Neural cell (in vitro differentiated cells): ENCODE measurements around the gene FNDC10. TPM values are rescaled to one million over a fixed set of nuclear protein-coding genes. Genes with fewer than 3 reads are reported as not detected.

Experiments used
- H2AFZ ChIP-seq: fragments of 200-600, 300-800 bp; sonication (generic), shearing (Covaris generic); 2 replicates; pipeline ENCODE4 v1.6.0; 2014; ENCODE audit warnings: low read depth, mild to moderate bottlenecking, antibody characterized with exemption, low read length, moderate library complexity
- H3F3A ChIP-seq: fragments of 200-600 bp; shearing (Covaris generic); 2 replicates; pipeline ENCODE4 v1.6.1; 2016; ENCODE audit warnings: mild to moderate bottlenecking, moderate library complexity, mixed read lengths, antibody characterized with exemption, low read length; ENCODE audit not compliant: insufficient read depth, poor library complexity, severe bottlenecking
- H3K27ac ChIP-seq: fragments of 200-600, 300-800 bp; sonication (generic), shearing (Covaris generic); 2 replicates; pipeline ENCODE4 v1.5.1; 2014; ENCODE audit warnings: mild to moderate bottlenecking, low read length, moderate library complexity
- H3K27me3 ChIP-seq: fragments of 300-800, 200-600 bp; sonication (generic), shearing (Covaris generic); 2 replicates; pipeline ENCODE4 v1.6.0; 2014; ENCODE audit warnings: mild to moderate bottlenecking, low read depth, low read length, moderate library complexity; ENCODE audit not compliant: insufficient read depth
- H3K36me3 ChIP-seq: fragments of 300-800, 200-600 bp; sonication (generic), shearing (Covaris generic); 2 replicates; pipeline ENCODE4 v1.5.1; 2014; ENCODE audit warnings: mild to moderate bottlenecking, antibody characterized with exemption, low read length, moderate library complexity; ENCODE audit not compliant: insufficient read depth
- H3K4me2 ChIP-seq: fragments of 300-800, 200-600 bp; sonication (generic), shearing (Covaris generic); 2 replicates; pipeline ENCODE4 v1.6.0; 2014; ENCODE audit warnings: mild to moderate bottlenecking, low read length
- H3K4me3 ChIP-seq: fragments of 300-800, 200-600 bp; sonication (generic), shearing (Covaris generic); 2 replicates; pipeline ENCODE4 v1.5.1; 2014; ENCODE audit warnings: mild to moderate bottlenecking, low read length, moderate library complexity
- H3K79me2 ChIP-seq: fragments of 200-600 bp; shearing (Covaris generic); replicated peaks from 2 replicates; pipeline ENCODE4 v1.6.0; 2014; ENCODE audit warnings: mild to moderate bottlenecking, low read length, moderate library complexity; ENCODE audit not compliant: insufficient read depth
- H3K9ac ChIP-seq: fragments of 300-800, 200-600 bp; sonication (generic), shearing (Covaris generic); 2 replicates; pipeline ENCODE4 v1.6.1; 2016; ENCODE audit warnings: mild to moderate bottlenecking, low read length, mixed read lengths
- H3K9me2 ChIP-seq: fragments of 200-600 bp; shearing (Covaris generic); 2 replicates; pipeline ENCODE4 v1.6.1; 2016; ENCODE audit warnings: mild to moderate bottlenecking, low read length, mixed read lengths; ENCODE audit not compliant: insufficient read depth
- H3K9me3 ChIP-seq: fragments of 200-600, 300-800 bp; sonication (generic), shearing (Covaris generic); 2 replicates; pipeline ENCODE4 v1.6.1; 2016; ENCODE audit warnings: mild to moderate bottlenecking, mixed run types, low read length, moderate library complexity, mixed read lengths
- H4K20me1 ChIP-seq: fragments of 200-600 bp; shearing (Covaris generic); 2 replicates; pipeline ENCODE4 v1.6.1; 2016; ENCODE audit warnings: mild to moderate bottlenecking, mixed run types; ENCODE audit not compliant: insufficient read depth
- CTCF ChIP-seq: fragments of 450-650 bp; IDR thresholded peaks from 2 replicates; pipeline ENCODE4 v1.5.1; 2014; ENCODE audit warnings: antibody characterized with exemption, mild to moderate bottlenecking, moderate library complexity; ENCODE audit not compliant: poor library complexity, severe bottlenecking
- EP300 ChIP-seq: fragments of 450-650 bp; conservative IDR thresholded peaks from 2 replicates; pipeline ENCODE4 v1.6.1; 2014; ENCODE audit warnings: antibody characterized with exemption, mild to moderate bottlenecking, moderate library complexity; ENCODE audit not compliant: poor library complexity, severe bottlenecking
- EZH2 ChIP-seq: fragments of 200-600, 300-800 bp; shearing (Covaris generic), sonication (generic); IDR thresholded peaks from 2 replicates; pipeline ENCODE4 v1.6.1; 2014; ENCODE audit warnings: antibody characterized with exemption, low read length, borderline replicate concordance, mild to moderate bottlenecking; ENCODE audit not compliant: insufficient read depth, poor library complexity, severe bottlenecking
- MXI1 ChIP-seq: fragments of 450-650 bp; conservative IDR thresholded peaks from 2 replicates; pipeline ENCODE4 v1.6.1; 2014; ENCODE audit warnings: antibody characterized with exemption, mild to moderate bottlenecking; ENCODE audit not compliant: poor library complexity, severe bottlenecking
- POLR2AphosphoS5 ChIP-seq: IDR thresholded peaks from 2 replicates; pipeline ENCODE4 v1.6.1; 2012
- RAD21 ChIP-seq: fragments of 450-650 bp; conservative IDR thresholded peaks from 2 replicates; pipeline ENCODE4 v1.6.1; 2014; ENCODE audit warnings: antibody characterized with exemption, mild to moderate bottlenecking, moderate library complexity
- SMC3 ChIP-seq: fragments of 450-650 bp; conservative IDR thresholded peaks from 2 replicates; pipeline ENCODE4 v1.6.1; 2014; ENCODE audit warnings: antibody characterized with exemption, mild to moderate bottlenecking, moderate library complexity; ENCODE audit not compliant: poor library complexity
- TAF1 ChIP-seq: IDR thresholded peaks from 2 replicates; pipeline ENCODE4 v1.6.1; 2012; ENCODE audit warnings: low read depth
- polyA plus RNA-seq: library from polyadenylated mRNA; depleted of rRNA; stranded (reverse); fragments of >200 nt; gene quantifications from 2 replicates; pipeline ENCODE4 v1.2.3, GENCODE V29; 2014
- TF ChIP-seq, protein P1 (sequence below): IDR thresholded peaks from 2 replicates; pipeline ENCODE4 v1.6.1; 2012; ENCODE audit warnings: borderline replicate concordance

FNDC10 gene
- polyA plus RNA-seq, 1 donor from 2014 or later, result 4.5 TPM

DNA sequence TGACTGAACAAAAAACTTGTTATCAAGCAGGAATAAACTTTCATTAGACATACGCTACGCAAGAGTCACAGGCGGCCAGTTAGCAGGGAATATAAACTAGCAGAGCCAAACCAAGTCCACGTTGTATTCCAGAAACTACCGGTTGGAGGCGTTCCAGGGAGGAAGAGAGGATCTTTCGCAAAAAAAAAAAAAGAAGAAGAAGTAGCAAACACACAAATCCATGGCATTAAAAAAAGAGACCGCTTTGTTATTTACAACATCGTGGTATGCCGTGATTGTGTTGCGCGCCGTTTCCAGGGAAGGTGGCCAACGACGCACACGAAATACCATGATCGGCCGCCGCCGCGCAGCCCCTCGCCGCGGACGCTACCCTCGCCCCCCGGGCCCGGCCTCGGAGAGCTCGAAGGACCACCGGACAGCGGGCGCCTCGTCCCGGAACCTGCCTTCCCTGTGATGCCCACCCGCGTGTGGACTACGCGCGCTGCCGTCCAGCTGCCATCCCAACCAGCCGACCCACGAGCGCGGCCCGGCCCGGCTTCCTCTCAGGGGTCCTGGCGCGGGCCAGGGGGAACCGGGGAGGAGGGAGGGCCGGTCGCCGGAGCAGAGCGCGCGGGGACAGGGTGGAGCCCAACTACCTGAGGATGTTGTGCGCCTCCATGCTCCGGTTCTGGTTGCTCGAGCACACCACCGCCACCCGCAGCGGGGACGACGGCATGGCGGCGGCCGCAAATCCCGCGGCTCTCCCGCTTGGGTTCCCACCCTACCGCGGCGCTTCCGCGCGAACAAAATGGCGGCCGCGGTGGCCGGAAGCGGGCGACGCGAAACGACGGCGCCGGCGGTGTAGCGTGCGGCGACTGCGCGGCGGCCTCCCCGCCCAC lies 25.9 kb downstream of the FNDC10 start:
- Histone ChIP-seq H3K9me3 (no peaks in the 10 kb centered on the region), H4K20me1 (peaks cover 8% of the 10 kb centered on the region), H2AFZ (peak overlapping the region; percentile 56), H3K9ac (peak overlapping the region; percentile 93), H3K9me2 (no peaks in the 10 kb centered on the region), H3K79me2 (peaks cover 38% of the 10 kb centered on the region), H3K4me3 (peak overlapping the region; percentile 100), H3K27me3 (no peaks in the 10 kb centered on the region), H3K4me2 (peak overlapping the region; percentile 50), H3F3A (no peaks in the 10 kb centered on the region), H3K36me3 (no peaks in the 10 kb centered on the region), H3K27ac (peak overlapping the region; percentile 90)
- peak; percentile 39 for TF ChIP-seq RAD21
- peak; percentile 64 for TF ChIP-seq CTCF
- TF ChIP-seq POLR2AphosphoS5, result no peak
- TF ChIP-seq SMC3, result peak; percentile 54
- TF ChIP-seq, protein P1, sequence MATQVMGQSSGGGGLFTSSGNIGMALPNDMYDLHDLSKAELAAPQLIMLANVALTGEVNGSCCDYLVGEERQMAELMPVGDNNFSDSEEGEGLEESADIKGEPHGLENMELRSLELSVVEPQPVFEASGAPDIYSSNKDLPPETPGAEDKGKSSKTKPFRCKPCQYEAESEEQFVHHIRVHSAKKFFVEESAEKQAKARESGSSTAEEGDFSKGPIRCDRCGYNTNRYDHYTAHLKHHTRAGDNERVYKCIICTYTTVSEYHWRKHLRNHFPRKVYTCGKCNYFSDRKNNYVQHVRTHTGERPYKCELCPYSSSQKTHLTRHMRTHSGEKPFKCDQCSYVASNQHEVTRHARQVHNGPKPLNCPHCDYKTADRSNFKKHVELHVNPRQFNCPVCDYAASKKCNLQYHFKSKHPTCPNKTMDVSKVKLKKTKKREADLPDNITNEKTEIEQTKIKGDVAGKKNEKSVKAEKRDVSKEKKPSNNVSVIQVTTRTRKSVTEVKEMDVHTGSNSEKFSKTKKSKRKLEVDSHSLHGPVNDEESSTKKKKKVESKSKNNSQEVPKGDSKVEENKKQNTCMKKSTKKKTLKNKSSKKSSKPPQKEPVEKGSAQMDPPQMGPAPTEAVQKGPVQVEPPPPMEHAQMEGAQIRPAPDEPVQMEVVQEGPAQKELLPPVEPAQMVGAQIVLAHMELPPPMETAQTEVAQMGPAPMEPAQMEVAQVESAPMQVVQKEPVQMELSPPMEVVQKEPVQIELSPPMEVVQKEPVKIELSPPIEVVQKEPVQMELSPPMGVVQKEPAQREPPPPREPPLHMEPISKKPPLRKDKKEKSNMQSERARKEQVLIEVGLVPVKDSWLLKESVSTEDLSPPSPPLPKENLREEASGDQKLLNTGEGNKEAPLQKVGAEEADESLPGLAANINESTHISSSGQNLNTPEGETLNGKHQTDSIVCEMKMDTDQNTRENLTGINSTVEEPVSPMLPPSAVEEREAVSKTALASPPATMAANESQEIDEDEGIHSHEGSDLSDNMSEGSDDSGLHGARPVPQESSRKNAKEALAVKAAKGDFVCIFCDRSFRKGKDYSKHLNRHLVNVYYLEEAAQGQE, result peak; percentile 62
- TF ChIP-seq MXI1, result no peak
- TF ChIP-seq EP300, result no peak
- no peak for TF ChIP-seq EZH2
- peak; percentile 28 for TF ChIP-seq TAF1

DNA sequence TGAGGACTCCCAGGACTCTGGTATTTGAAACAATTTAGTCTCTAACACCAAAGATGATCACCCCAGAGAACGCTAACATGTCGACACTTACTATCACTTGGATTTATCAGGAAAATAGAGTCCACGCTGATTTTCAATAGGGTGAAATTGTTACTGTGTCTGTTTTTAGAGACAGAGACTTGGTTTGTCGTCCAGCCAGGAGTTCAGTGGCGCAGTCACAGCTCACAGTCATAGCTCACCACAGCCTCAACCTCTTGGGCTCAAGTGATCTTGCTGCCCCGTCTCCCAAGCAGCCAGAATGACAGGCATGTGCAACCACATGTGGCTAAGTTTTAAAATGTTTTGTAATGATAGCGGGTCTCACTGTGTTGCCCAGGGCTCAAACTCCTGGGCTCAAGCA lies 30.6 kb downstream of the FNDC10 start:
- peaks cover 77% of the 10 kb centered on the region for H3K79me2 ChIP-seq
- no peak overlapping the region for H3K27ac ChIP-seq
- no peaks in the 10 kb centered on the region for H3K27me3 ChIP-seq
- H4K20me1 ChIP-seq, result peaks cover 8% of the 10 kb centered on the region
- no peaks in the 10 kb centered on the region for H3F3A ChIP-seq
- no peak overlapping the region for H2AFZ ChIP-seq
- H3K9ac ChIP-seq, result no peak overlapping the region
- H3K9me2 ChIP-seq, result no peaks in the 10 kb centered on the region
- no peak for TF ChIP-seq POLR2AphosphoS5
- no peak for TF ChIP-seq TAF1
- no peak for TF ChIP-seq MXI1
- no peak for TF ChIP-seq EZH2
- no peak for TF ChIP-seq SMC3
- no peak for TF ChIP-seq RAD21
- TF ChIP-seq, protein P1, result no peak
- no peak for TF ChIP-seq EP300
- no peak for TF ChIP-seq CTCF
- H3K4me2 ChIP-seq, result no peak overlapping the region
- no peak overlapping the region for H3K4me3 ChIP-seq
- no peaks in the 10 kb centered on the region for H3K9me3 ChIP-seq
- peaks cover 4% of the 10 kb centered on the region for H3K36me3 ChIP-seq
